Activated naive CD4-positive, alpha-beta T cell treated with anti-CD3 and anti-CD28 coated beads for 36 hours (primary cell): Measurements from ENCODE around the gene DBH. TPM values are rescaled to one million over a fixed set of nuclear protein-coding genes. Genes with fewer than 3 reads are reported as not detected.
A peak's percentile ranks its signal among the peaks of the same experiment; 100 is the strongest.
"Not testable (repeated sequence)": the region's sequence is repeated elsewhere in the genome, so short reads cannot be mapped to it uniquely, and the experiment has no call there.

ENCODE experiments used
- CTCF ChIA-PET: fragments of 350-600 bp; sonication (Branson Sonifier 250); formaldehyde crosslinking; loops from one replicate; lab custom pipeline; 2021; ENCODE audit warnings: antibody characterized with exemption; lab: Charles Lee
- DNase-seq: peaks from one replicate; pipeline ENCODE4 v3.0.0-alpha.2; 2020
- H3K27ac Mint-ChIP-seq: one replicate; pipeline ENCODE4 v1.8.0; 2021; ENCODE audit warnings: mild to moderate bottlenecking, mixed read lengths
- H3K27me3 Mint-ChIP-seq: one replicate; pipeline ENCODE4 v1.8.0; 2021; ENCODE audit warnings: low read depth, mixed read lengths
- H3K36me3 Mint-ChIP-seq: one replicate; pipeline ENCODE4 v1.8.0; 2021; ENCODE audit warnings: low read depth, mixed read lengths
- H3K4me1 Mint-ChIP-seq: one replicate; pipeline ENCODE4 v1.8.0; 2021; ENCODE audit warnings: low read depth, mixed read lengths
- H3K4me3 Mint-ChIP-seq: one replicate; pipeline ENCODE4 v1.8.0; 2021; ENCODE audit warnings: mild to moderate bottlenecking, moderate library complexity, mixed read lengths
- H3K9me3 Mint-ChIP-seq: one replicate; pipeline ENCODE4 v1.8.0; 2021; ENCODE audit warnings: mixed read lengths
- intact Hi-C: fragments of 100-400 bp; cut with micrococcal nuclease; formaldehyde crosslinking; loops from one replicate; pipeline ENCODE4 v1.15.1; 2023
- total RNA-seq, 2 experiments: library from RNA; stranded (reverse); gene quantifications; one replicate each; pipeline ENCODE4 v1.2.3, GENCODE V29; 2021

The DBH gene
- total RNA-seq, 2 experiments from 2014 or later: not detected

- Mint-ChIP-seq H3K4me3 (no peak overlapping the region), H3K36me3 (no peaks in the 10 kb centered on the region), H3K9me3 (no peaks in the 10 kb centered on the region), H3K27ac (no peak overlapping the region), H3K4me1 (peaks cover 3% of the 10 kb centered on the region), H3K27me3 (peaks cover 12% of the 10 kb centered on the region)
- intact Hi-C loops: no loop called here
- CTCF ChIA-PET: no interaction called here
- no peak for DNase-seq
Measured at GRCh38 chr9:133614678-133615077, 21.5 kb upstream of the DBH start.

GRCh38 chr9:133615186-133615585 is 21.0 kb upstream of the DBH start:
- H3K4me3 Mint-ChIP-seq: no peak overlapping the region
- no peak overlapping the region for H3K27ac Mint-ChIP-seq
- H3K36me3 Mint-ChIP-seq: no peaks in the 10 kb centered on the region
- intact Hi-C loops: no loop called here
- peaks cover 9% of the 10 kb centered on the region for H3K27me3 Mint-ChIP-seq
- H3K4me1 Mint-ChIP-seq: peaks cover 8% of the 10 kb centered on the region
- no peaks in the 10 kb centered on the region for H3K9me3 Mint-ChIP-seq
- CTCF ChIA-PET: no interaction called here
- no peak for DNase-seq

- peaks cover 4% of the 10 kb centered on the region for H3K27me3 Mint-ChIP-seq
- no peak overlapping the region for H3K27ac Mint-ChIP-seq
- intact Hi-C loops: no loop called here
- no peak for DNase-seq
- H3K9me3 Mint-ChIP-seq: no peaks in the 10 kb centered on the region
- CTCF ChIA-PET: no interaction called here
- peaks cover 11% of the 10 kb centered on the region for H3K4me1 Mint-ChIP-seq
- H3K4me3 Mint-ChIP-seq: no peak overlapping the region
- no peaks in the 10 kb centered on the region for H3K36me3 Mint-ChIP-seq
Measured at GRCh38 chr9:133615606-133616188, 20.5 kb upstream of the DBH start.

GRCh38 chr9:133616643-133617405 is 19.3 kb upstream of the DBH start:
- Mint-ChIP-seq H3K36me3 (no peaks in the 10 kb centered on the region), H3K9me3 (no peaks in the 10 kb centered on the region), H3K4me3 (no peak overlapping the region), H3K27ac (no peak overlapping the region), H3K4me1 (peaks cover 21% of the 10 kb centered on the region), H3K27me3 (no peaks in the 10 kb centered on the region)
- intact Hi-C loops: no loop called here
- CTCF ChIA-PET: interaction anchor here (0.8 kb wide), 1 partner anchor 18 kb away, joined by 3 read pairs; no protein-coding TSS in a partner anchor
- DNase-seq: no peak

DNA sequence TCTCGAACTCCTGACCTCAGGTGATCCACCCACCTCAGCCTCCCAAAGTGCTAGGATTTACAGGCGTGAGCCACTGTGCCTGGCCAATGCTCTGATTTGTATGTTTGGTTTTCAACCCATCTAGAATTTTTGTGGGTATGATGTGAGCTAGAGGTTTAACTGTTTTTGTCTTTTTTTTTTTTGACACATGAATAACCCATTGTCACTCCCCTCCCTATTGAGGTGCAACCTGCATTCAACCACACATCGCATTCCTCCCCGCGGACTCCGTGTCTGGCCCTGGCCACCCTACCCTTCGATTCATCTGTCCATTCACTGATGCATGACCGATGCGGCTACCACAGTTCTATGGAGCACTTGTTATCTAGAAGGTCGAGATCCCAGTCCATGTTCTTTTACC is 17.4 kb upstream of the DBH start:
- CTCF ChIA-PET: interaction anchor here (1.2 kb wide), 1 partner anchor 120 kb away, joined by 3 read pairs; the partner anchor contains the start of gene SARDH
- peaks cover 33% of the 10 kb centered on the region for H3K4me1 Mint-ChIP-seq
- no peak for DNase-seq
- H3K9me3 Mint-ChIP-seq: no peaks in the 10 kb centered on the region
- H3K4me3 Mint-ChIP-seq: no peak overlapping the region
- no peaks in the 10 kb centered on the region for H3K27me3 Mint-ChIP-seq
- H3K36me3 Mint-ChIP-seq: no peaks in the 10 kb centered on the region
- H3K27ac Mint-ChIP-seq: no peak overlapping the region
- intact Hi-C loops: no loop called here

GRCh38 chr9:133619791-133620190 is 16.4 kb upstream of the DBH start:
- CTCF ChIA-PET: interaction anchor here (0.7 to 1.2 kb wide), 3 partner anchors 32 to 200 kb away, joined by 3 to 4 read pairs (median 4); partner anchors contain the start of gene SARDH
- Mint-ChIP-seq H3K27ac (no peak overlapping the region), H3K9me3 (no peaks in the 10 kb centered on the region), H3K36me3 (no peaks in the 10 kb centered on the region), H3K4me3 (no peak overlapping the region), H3K27me3 (no peaks in the 10 kb centered on the region), H3K4me1 (peaks cover 33% of the 10 kb centered on the region)
- peak; percentile 81 for DNase-seq
- intact Hi-C loops: loop anchor here (2.0 kb wide), 1 partner anchor 57 kb away; no protein-coding TSS in a partner anchor

DNA sequence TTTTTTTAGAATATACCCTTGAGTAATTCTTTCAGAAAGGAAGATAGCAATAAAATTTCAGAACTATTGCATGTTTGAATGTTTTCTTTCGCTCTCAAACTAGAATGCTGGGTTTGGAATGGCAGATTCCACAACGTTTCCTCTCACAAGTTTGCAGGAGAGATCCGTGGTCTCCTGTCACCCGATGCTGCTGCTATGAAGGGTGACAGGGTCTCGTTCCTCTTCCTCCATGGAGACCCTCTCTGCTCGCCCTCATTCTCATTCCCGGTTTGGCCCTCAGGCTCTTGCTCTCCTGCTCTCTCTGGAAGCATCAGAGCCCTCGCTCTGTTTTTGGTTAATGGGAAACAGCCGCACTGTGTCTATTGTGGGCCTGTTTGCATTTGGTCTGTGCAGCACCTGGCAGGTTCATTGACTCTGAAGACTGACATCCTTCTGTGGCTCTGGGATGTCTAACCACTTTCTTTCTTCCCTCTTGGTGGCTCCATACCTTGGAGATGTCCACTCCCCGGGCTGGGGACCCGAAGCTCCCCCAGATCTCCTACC is 14.4 kb upstream of the DBH start:
- intact Hi-C loops: loop anchor here (2.0 kb wide), 1 partner anchor 55 kb away; no protein-coding TSS in a partner anchor
- peaks cover 10% of the 10 kb centered on the region for H3K9me3 Mint-ChIP-seq
- no peaks in the 10 kb centered on the region for H3K36me3 Mint-ChIP-seq

GRCh38 chr9:133622555-133622954 is 13.6 kb upstream of the DBH start:
- Mint-ChIP-seq H3K27ac (no peak overlapping the region), H3K4me1 (peaks cover 33% of the 10 kb centered on the region), H3K27me3 (no peaks in the 10 kb centered on the region), H3K4me3 (no peak overlapping the region), H3K9me3 (peaks cover 13% of the 10 kb centered on the region), H3K36me3 (no peaks in the 10 kb centered on the region)
- no peak for DNase-seq
- intact Hi-C loops: no loop called here
- CTCF ChIA-PET: no interaction called here

More for the DNA sequence above, 14.4 kb upstream of the DBH start:
- H3K27me3 Mint-ChIP-seq: no peaks in the 10 kb centered on the region
- H3K4me3 Mint-ChIP-seq: no peak overlapping the region
- H3K4me1 Mint-ChIP-seq: peaks cover 33% of the 10 kb centered on the region
- no peak overlapping the region for H3K27ac Mint-ChIP-seq
- CTCF ChIA-PET: no interaction called here
- DNase-seq: no peak

DNA sequence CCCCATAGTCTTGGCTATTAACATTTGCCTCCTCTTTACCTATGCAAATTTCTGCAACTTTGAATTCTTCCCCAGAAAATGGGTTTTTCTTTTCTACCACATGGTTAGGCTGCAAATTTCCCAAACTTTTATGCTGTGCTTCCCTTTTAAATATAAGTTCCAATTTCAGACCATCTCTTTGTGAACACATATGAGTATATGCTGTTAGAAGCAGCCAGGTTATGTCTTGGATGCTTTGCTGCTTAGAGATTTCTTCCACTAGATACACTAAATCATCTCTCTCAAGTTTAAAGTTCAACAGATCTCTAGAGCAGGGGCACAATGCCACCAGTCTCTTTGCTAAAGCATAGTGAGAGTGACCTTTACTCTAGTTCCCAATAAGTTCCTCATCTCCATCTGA is 10.2 kb upstream of the DBH start:
- H3K36me3 Mint-ChIP-seq, H3K4me3 Mint-ChIP-seq, H3K27me3 Mint-ChIP-seq, intact Hi-C loops, DNase-seq, CTCF ChIA-PET, H3K27ac Mint-ChIP-seq: not testable (repeated sequence)
- H3K9me3 Mint-ChIP-seq: peaks cover 13% of the 10 kb centered on the region
- peaks cover 19% of the 10 kb centered on the region for H3K4me1 Mint-ChIP-seq

- Mint-ChIP-seq H3K27me3 (no peaks in the 10 kb centered on the region), H3K9me3 (peaks cover 13% of the 10 kb centered on the region), H3K4me1 (peaks cover 7% of the 10 kb centered on the region), H3K4me3 (no peak overlapping the region), H3K27ac (no peak overlapping the region), H3K36me3 (no peaks in the 10 kb centered on the region)
- no peak for DNase-seq
- CTCF ChIA-PET: no interaction called here
- intact Hi-C loops: no loop called here
Measured at GRCh38 chr9:133627341-133627740, 8.8 kb upstream of the DBH start.

DNA sequence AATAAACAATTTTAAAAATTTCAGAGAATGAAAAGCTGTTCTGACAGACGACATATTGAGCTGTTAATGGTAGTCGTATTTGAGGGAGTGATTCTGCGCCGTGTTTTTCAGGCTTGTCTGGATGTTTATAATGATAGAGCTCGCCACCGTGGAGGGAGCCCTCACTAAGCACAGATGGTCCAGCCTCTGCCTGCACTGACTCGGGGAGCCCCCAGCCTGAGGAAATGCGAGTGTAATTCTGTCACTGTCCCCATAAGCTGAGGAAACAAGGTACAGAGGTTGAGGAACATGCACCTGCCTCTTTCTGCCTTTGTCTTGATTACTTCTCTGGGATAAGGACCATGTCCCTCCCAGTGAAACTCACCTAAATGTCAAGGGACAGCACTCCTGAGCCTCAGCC is 7.4 kb upstream of the DBH start:
- CTCF ChIA-PET: interaction anchor here (0.7 kb wide), 1 partner anchor 39 kb away, joined by 3 read pairs; no protein-coding TSS in a partner anchor
- Mint-ChIP-seq H3K27me3 (no peaks in the 10 kb centered on the region), H3K4me1 (no peaks in the 10 kb centered on the region), H3K9me3 (peaks cover 13% of the 10 kb centered on the region), H3K4me3 (no peak overlapping the region), H3K27ac (no peak overlapping the region), H3K36me3 (no peaks in the 10 kb centered on the region)
- DNase-seq: no peak
- intact Hi-C loops: no loop called here

DNA sequence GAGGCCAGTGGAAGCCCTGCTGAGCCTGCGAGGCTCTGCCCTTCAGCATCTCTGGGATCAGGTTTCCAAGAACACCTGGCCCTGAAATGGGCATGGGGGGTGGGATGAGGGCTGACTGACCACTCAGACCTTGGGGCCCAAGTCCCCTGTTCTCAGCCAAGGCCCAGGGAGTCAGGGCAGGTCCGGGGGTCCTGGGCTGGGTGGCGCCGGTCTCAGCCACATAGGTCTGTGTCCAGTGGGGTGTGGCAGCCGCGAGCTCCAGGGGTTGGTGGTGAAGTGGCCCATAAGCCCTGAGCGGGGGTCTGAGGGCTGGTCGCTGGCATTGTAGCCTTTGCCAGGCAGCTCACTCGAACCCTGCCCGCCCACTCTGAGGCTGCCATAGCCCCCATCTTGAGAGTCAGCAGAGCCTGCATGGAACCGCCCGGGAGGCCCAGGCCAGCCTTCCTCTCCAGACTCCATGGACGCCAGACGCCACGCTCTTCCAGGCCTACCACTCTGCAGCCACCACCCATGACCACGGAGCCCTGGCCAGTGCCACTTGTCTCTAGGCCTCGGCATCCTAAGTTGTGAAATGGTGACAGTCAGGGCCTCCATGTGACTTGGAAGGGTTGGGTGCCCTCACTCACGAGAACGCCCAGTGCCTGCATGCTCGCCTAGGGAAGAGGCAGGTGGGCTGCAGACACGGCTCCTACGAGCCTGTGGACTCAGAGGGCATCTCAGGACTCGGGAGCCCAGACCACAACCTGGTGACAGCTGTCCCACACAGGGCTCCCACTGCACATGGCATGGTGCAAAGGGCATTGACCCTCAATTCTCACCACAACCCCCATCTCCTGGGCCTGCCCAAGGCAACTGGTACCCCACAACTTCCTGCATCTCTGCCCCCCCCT is 6.7 kb upstream of the DBH start:
- no peak overlapping the region for H3K4me3 Mint-ChIP-seq
- no peaks in the 10 kb centered on the region for H3K36me3 Mint-ChIP-seq
- DNase-seq: no peak
- H3K4me1 Mint-ChIP-seq: no peaks in the 10 kb centered on the region
- H3K27ac Mint-ChIP-seq: no peak overlapping the region
- intact Hi-C loops: no loop called here
- no peaks in the 10 kb centered on the region for H3K27me3 Mint-ChIP-seq
- peaks cover 13% of the 10 kb centered on the region for H3K9me3 Mint-ChIP-seq
- CTCF ChIA-PET: no interaction called here
